Esophagus muscularis mucosa (tissue), 4 donors: ENCODE data around the gene PEX14. TPM values are rescaled to one million over a fixed set of nuclear protein-coding genes. Genes with fewer than 3 reads are reported as not detected.

Source experiments
- DNase-seq: peaks from one replicate; pipeline ENCODE4 v3.0.0-alpha.2; 2017; ENCODE audit errors: extremely low spot score
- H3K27ac ChIP-seq, 4 donors: fragments of 200-600 bp; sonication (generic); replicated peaks in 1 of 4; 1 replicate in 3 of 4; 2 replicates in 1 of 4; pipeline ENCODE4 v1.5.1; 2016 to 2019; ENCODE audit warnings: mild to moderate bottlenecking in 1 of 4
- H3K27me3 ChIP-seq, 4 donors: fragments of 200-600 bp; sonication (generic); one replicate each; pipeline versions ENCODE4 v1.5.1 to v1.6.0; 2016 to 2019
- H3K36me3 ChIP-seq, 4 donors: fragments of 200-600 bp; sonication (generic); one replicate each; pipeline ENCODE4 v1.5.1; 2016 to 2019
- H3K4me1 ChIP-seq, 4 donors: fragments of 200-600 bp; sonication (generic); one replicate each; pipeline ENCODE4 v1.5.1; 2016 to 2019
- H3K4me3 ChIP-seq, 4 donors: fragments of 200-600 bp; sonication (generic); 1 replicate in 2 of 4; 2 replicates in 2 of 4; pipeline ENCODE4 v1.5.1; 2016 to 2019; ENCODE audit warnings: mild to moderate bottlenecking in 4 of 4, moderate library complexity in 1 of 4
- H3K9me3 ChIP-seq, 4 donors: fragments of 200-600 bp; sonication (generic); 1 replicate in 3 of 4; 2 replicates in 1 of 4; pipeline ENCODE4 v1.5.1; 2016 to 2019
- CTCF ChIP-seq, 3 experiments: fragments of 200-600 bp in 2 of 3; fragments of 450-650 bp in 1 of 3; sonication (generic) in 2 of 3; IDR thresholded peaks; one replicate each; pipeline ENCODE4 v1.5.1; 2017 to 2019; ENCODE audit warnings: antibody characterized with exemption in 3 of 3, mild to moderate bottlenecking in 2 of 3, moderate library complexity in 1 of 3
- EP300 ChIP-seq: sonication (generic); formaldehyde crosslinking; IDR thresholded peaks from one replicate; pipeline ENCODE4 v1.6.1; 2017; ENCODE audit warnings: antibody characterized with exemption
- POLR2A ChIP-seq: fragments of 450-650 bp; IDR thresholded peaks from one replicate; pipeline ENCODE4 v1.6.1; 2017; ENCODE audit warnings: antibody characterized with exemption, moderate library complexity, mild to moderate bottlenecking, low read depth
- POLR2AphosphoS5 ChIP-seq, 2 donors: sonication (generic); formaldehyde crosslinking; IDR thresholded peaks; one replicate each; pipeline ENCODE4 v1.6.1; 2017; ENCODE audit warnings: antibody characterized with exemption in 2 of 2
- WGBS: methylation state at CpG from one replicate; pipeline ENCODE4 v1.1.5; 2018; 5-methylcytosine and 5-hydroxymethylcytosine counted together
- intact Hi-C: fragments of 100-400 bp; cut with DNase I; formaldehyde crosslinking; loops from one replicate; pipeline ENCODE4 v1.15.1; 2023
- total RNA-seq, 4 donors: library from RNA; depleted of rRNA; stranded (reverse); fragments of >200 nt; gene quantifications; one replicate each; pipeline versions ENCODE4 v1.1.0 to v1.2.1, GENCODE V29; 2016

PEX14 gene
- total RNA-seq, 4 donors from 2014 or later, result 16.2 to 24.2 (median 20.1) TPM

- Histone ChIP-seq H3K4me1 (peaks cover 14 to 23% (median 20%) of the 10 kb centered on the region in 4 donors), H3K27ac (peak overlapping the region in 1 of 4 donors; percentile 27), H3K27me3 (no peaks in the 10 kb centered on the region), H3K9me3 (no peaks in the 10 kb centered on the region), H3K36me3 (peaks cover 0 to 21% (median 12%) of the 10 kb centered on the region in 4 donors), H3K4me3 (peak overlapping the region in 2 of 4 donors; percentile 19 to 22)
- DNase-seq, result no peak
- 74% methylated on average over 10 of the region's 10 CpGs for WGBS
- TF ChIP-seq POLR2A, result no peak
- TF ChIP-seq EP300, result no peak
- no peak for TF ChIP-seq POLR2AphosphoS5 (IDR thresholded peaks at IDR 0.05)
- no peak for TF ChIP-seq CTCF (IDR thresholded peaks at IDR 0.05)
- intact Hi-C loops, result loop anchor here (2.0 to 5.0 kb wide), 2 partner anchors 65 to 452 kb away; partner anchors contain the start of gene CENPS
Measured at GRCh38 chr1:10495475-10495817, 20.7 kb downstream of the PEX14 start.

GRCh38 chr1:10495952-10496351 lies 21.2 kb downstream of the PEX14 start:
- WGBS, result 86% methylated on average over 14 of the region's 14 CpGs

GRCh38 chr1:10497109-10497508 lies 22.4 kb downstream of the PEX14 start:
- Histone ChIP-seq H3K27me3 (no peaks in the 10 kb centered on the region), H3K36me3 (peaks cover 0 to 21% (median 12%) of the 10 kb centered on the region in 4 donors), H3K9me3 (no peaks in the 10 kb centered on the region), H3K4me1 (peaks cover 14 to 23% (median 20%) of the 10 kb centered on the region in 4 donors), H3K27ac (no peak overlapping the region), H3K4me3 (no peak overlapping the region)
- WGBS, result 93% methylated on average over 7 of the region's 7 CpGs
- intact Hi-C loops, result loop anchor here (5.0 kb wide), 1 partner anchor 450 kb away; no protein-coding TSS in a partner anchor
- DNase-seq, result no peak
- TF ChIP-seq CTCF (IDR thresholded peaks at IDR 0.05) (no peak), EP300 (no peak), POLR2A (no peak), POLR2AphosphoS5 (IDR thresholded peaks at IDR 0.05) (no peak)

More at GRCh38 chr1:10495952-10496351, 21.2 kb downstream of the PEX14 start:
- no peaks in the 10 kb centered on the region for H3K9me3 ChIP-seq
- H3K27ac ChIP-seq, result no peak overlapping the region
- DNase-seq, result no peak
- no peak for TF ChIP-seq CTCF (IDR thresholded peaks at IDR 0.05)
- TF ChIP-seq POLR2A, result no peak
- no peak for TF ChIP-seq POLR2AphosphoS5 (IDR thresholded peaks at IDR 0.05)
- no peak for TF ChIP-seq EP300
- H3K4me1 ChIP-seq, result peaks cover 14 to 23% (median 20%) of the 10 kb centered on the region in 4 donors
- no peak overlapping the region for H3K4me3 ChIP-seq
- intact Hi-C loops, result loop anchor here (2.0 to 5.0 kb wide), 2 partner anchors 65 to 451 kb away; partner anchors contain the start of gene CENPS
- H3K36me3 ChIP-seq, result peaks cover 0 to 21% (median 12%) of the 10 kb centered on the region in 4 donors
- no peaks in the 10 kb centered on the region for H3K27me3 ChIP-seq

GRCh38 chr1:10498231-10498630 lies 23.5 kb downstream of the PEX14 start:
- no peaks in the 10 kb centered on the region for H3K9me3 ChIP-seq
- H3K4me1 ChIP-seq, result peaks cover 14 to 23% (median 20%) of the 10 kb centered on the region in 4 donors
- peaks cover 0 to 21% (median 12%) of the 10 kb centered on the region in 4 donors for H3K36me3 ChIP-seq
- H3K4me3 ChIP-seq, result no peak overlapping the region
- TF ChIP-seq CTCF (IDR thresholded peaks at IDR 0.05) (no peak), POLR2A (no peak), EP300 (no peak), POLR2AphosphoS5 (IDR thresholded peaks at IDR 0.05) (no peak)
- intact Hi-C loops, result loop anchor here (5.0 kb wide), 1 partner anchor 449 kb away; no protein-coding TSS in a partner anchor
- no peaks in the 10 kb centered on the region for H3K27me3 ChIP-seq
- no peak for DNase-seq
- H3K27ac ChIP-seq, result no peak overlapping the region
- 90% methylated on average over 8 of the region's 8 CpGs for WGBS

- no peak for DNase-seq
- no peak for TF ChIP-seq CTCF (IDR thresholded peaks at IDR 0.05)
- TF ChIP-seq EP300, result no peak
- no peak for TF ChIP-seq POLR2A
- no peak for TF ChIP-seq POLR2AphosphoS5 (IDR thresholded peaks at IDR 0.05)
- intact Hi-C loops, result no loop called here
- Histone ChIP-seq H3K9me3 (no peaks in the 10 kb centered on the region), H3K27me3 (no peaks in the 10 kb centered on the region), H3K27ac (no peak overlapping the region), H3K36me3 (peaks cover 0 to 1% (median under 1%) of the 10 kb centered on the region in 4 donors), H3K4me3 (no peak overlapping the region), H3K4me1 (peaks cover 0 to 5% (median 2%) of the 10 kb centered on the region in 4 donors)
- WGBS, result 82% methylated on average over 5 of the region's 5 CpGs
Measured at GRCh38 chr1:10502206-10502605, 27.5 kb downstream of the PEX14 start.
